Liver (tissue), 9 donors: Measurements from ENCODE around the gene GRID1. TPM values are rescaled to one million over a fixed set of nuclear protein-coding genes. Genes with fewer than 3 reads are reported as not detected.

Experiments used
- DNase-seq: peaks from one replicate; pipeline ENCODE4 v3.0.0-alpha.2; 2017; ENCODE audit warnings: low spot score
- H3K27ac ChIP-seq, 2 donors: one replicate each; pipeline ENCODE4 v1.7.0; 2013; ENCODE audit warnings: inconsistent platforms in 2 of 2, low read length in 2 of 2, control low read depth in 1 of 2, low read depth in 1 of 2, mild to moderate bottlenecking in 1 of 2
- H3K27me3 ChIP-seq, 4 donors: one replicate each; pipeline versions ENCODE4 v1.6.1 to v1.7.0; 2013; ENCODE audit warnings: low read length in 3 of 4, inconsistent platforms in 1 of 4, mild to moderate bottlenecking in 1 of 4, moderate library complexity in 1 of 4; ENCODE audit not compliant: control insufficient read depth in 4 of 4, insufficient read depth in 4 of 4
- H3K36me3 ChIP-seq, 4 donors: one replicate each; pipeline versions ENCODE4 v1.6.1 to v1.7.0; 2013; ENCODE audit warnings: low read length in 3 of 4, mild to moderate bottlenecking in 3 of 4, low read depth in 1 of 4, moderate library complexity in 1 of 4; ENCODE audit not compliant: control insufficient read depth in 4 of 4, insufficient read depth in 3 of 4
- H3K4me1 ChIP-seq, 4 donors: one replicate each; pipeline versions ENCODE4 v1.6.1 to v1.7.0; 2013; ENCODE audit warnings: low read length in 3 of 4, mild to moderate bottlenecking in 3 of 4, moderate library complexity in 1 of 4; ENCODE audit not compliant: control insufficient read depth in 4 of 4, insufficient read depth in 4 of 4
- H3K4me3 ChIP-seq, 3 donors: one replicate each; pipeline versions ENCODE4 v1.6.1 to v1.7.0; 2013; ENCODE audit warnings: low read length in 3 of 3, control low read depth in 1 of 3, low read depth in 1 of 3, mild to moderate bottlenecking in 1 of 3
- H3K9ac ChIP-seq, 2 donors: one replicate each; pipeline ENCODE4 v1.7.0; 2013; ENCODE audit warnings: low read length in 2 of 2, mild to moderate bottlenecking in 2 of 2, moderate library complexity in 2 of 2, control low read depth in 1 of 2, low read depth in 1 of 2
- H3K9me3 ChIP-seq, 4 donors: one replicate each; pipeline versions ENCODE4 v1.6.1 to v1.7.0; 2013; ENCODE audit warnings: low read length in 3 of 4; ENCODE audit not compliant: control insufficient read depth in 4 of 4
- EGR1 ChIP-seq, 2 donors: IDR thresholded peaks; 2 replicates each; pipeline ENCODE4 v1.6.1; 2016 to 2018; ENCODE audit warnings: antibody characterized with exemption in 2 of 2, low read depth in 2 of 2
- FOXA1 ChIP-seq: IDR thresholded peaks from 2 replicates; pipeline ENCODE4 v1.6.1; 2016; ENCODE audit warnings: antibody characterized with exemption
- HNF4A ChIP-seq, 2 donors: conservative IDR thresholded peaks; 2 replicates each; pipeline ENCODE4 v1.6.1; 2016; ENCODE audit warnings: antibody characterized with exemption in 2 of 2, mild to moderate bottlenecking in 2 of 2
- RAD21 ChIP-seq, 2 donors: IDR thresholded peaks; 2 replicates each; pipeline ENCODE4 v1.6.1; 2016; ENCODE audit warnings: antibody characterized with exemption in 2 of 2, mild to moderate bottlenecking in 2 of 2
- RXRA ChIP-seq, 2 donors: IDR thresholded peaks; 2 replicates each; pipeline ENCODE4 v1.6.1; 2017 to 2018; ENCODE audit warnings: antibody characterized with exemption in 2 of 2, mild to moderate bottlenecking in 1 of 2
- YY1 ChIP-seq: IDR thresholded peaks from 2 replicates; pipeline ENCODE4 v1.6.1; 2016; ENCODE audit warnings: antibody characterized with exemption, mild to moderate bottlenecking
- WGBS: extraction: QIAGEN DNeasy Blood & Tissue Kit; methylation state at CpG from one replicate; pipeline ENCODE4 v1.1.7; 2013; 5-methylcytosine and 5-hydroxymethylcytosine counted together
- polyA plus RNA-seq, 2 donors: library from polyadenylated mRNA; stranded (reverse) in 1 of 2; unstranded in 1 of 2; fragments of 200-250 nt in 1 of 2; fragments of >200 nt in 1 of 2; fragmentation: Nextera tagmentation in 1 of 2; extraction: Ambion mirVana in 1 of 2; gene quantifications; one replicate each; pipeline versions ENCODE4 v1.2.1 to v1.2.3, GENCODE V29; 2013 to 2015
- total RNA-seq, 2 donors: library from RNA; depleted of rRNA; stranded (reverse); fragments of >200 nt; gene quantifications; one replicate each; pipeline ENCODE4 v1.2.3, GENCODE V29; 2014
- TF ChIP-seq, protein P1 (sequence below): IDR thresholded peaks from 2 replicates; pipeline ENCODE4 v1.6.1; 2016; ENCODE audit warnings: antibody characterized with exemption
- TF ChIP-seq, protein P2 (sequence below): IDR thresholded peaks from 2 replicates; pipeline ENCODE4 v1.6.1; 2016; ENCODE audit warnings: antibody characterized with exemption
- TF ChIP-seq, protein P3 (sequence below): fragments of 150-350 bp; IDR thresholded peaks from 2 replicates; pipeline ENCODE4 v1.5.1; 2017; ENCODE audit warnings: improper control_type of control experiment, low read depth, low read length; ENCODE audit not compliant: missing input control
- TF ChIP-seq, protein P4 (sequence below): IDR thresholded peaks from 2 replicates; pipeline ENCODE4 v1.6.1; 2016; ENCODE audit warnings: antibody characterized with exemption
- donor health status: healthy.
- donor health status: healthy.
- donor health status: healthy.
- donor health status: healthy.
- donor health status: healthy.

Gene GRID1
- total and polyA plus RNA-seq, 4 donors = 0.09 to 0.17 (median 0.14) TPM; not detected in 1

DNA sequence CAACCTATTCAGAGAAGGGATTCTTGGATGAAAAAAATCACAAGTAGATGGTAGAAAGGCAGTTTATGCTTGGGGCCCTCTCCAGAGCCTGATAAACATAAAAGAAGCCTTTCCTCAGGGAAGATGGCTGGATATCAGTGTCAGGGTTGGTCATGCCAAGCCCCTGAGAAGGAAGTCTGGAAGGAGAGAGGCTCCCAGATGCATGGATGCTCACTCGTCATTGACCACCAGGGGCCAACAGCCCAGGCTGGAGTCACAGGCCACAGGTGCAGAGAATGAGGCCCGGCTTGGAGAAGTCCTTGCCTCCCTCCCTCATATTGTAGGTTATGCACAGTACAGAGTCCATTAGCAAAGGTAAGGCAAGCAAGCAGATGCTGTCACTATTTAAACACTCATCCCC lies 506.7 kb downstream of the GRID1 start (continued):
- TF ChIP-seq, protein P1, sequence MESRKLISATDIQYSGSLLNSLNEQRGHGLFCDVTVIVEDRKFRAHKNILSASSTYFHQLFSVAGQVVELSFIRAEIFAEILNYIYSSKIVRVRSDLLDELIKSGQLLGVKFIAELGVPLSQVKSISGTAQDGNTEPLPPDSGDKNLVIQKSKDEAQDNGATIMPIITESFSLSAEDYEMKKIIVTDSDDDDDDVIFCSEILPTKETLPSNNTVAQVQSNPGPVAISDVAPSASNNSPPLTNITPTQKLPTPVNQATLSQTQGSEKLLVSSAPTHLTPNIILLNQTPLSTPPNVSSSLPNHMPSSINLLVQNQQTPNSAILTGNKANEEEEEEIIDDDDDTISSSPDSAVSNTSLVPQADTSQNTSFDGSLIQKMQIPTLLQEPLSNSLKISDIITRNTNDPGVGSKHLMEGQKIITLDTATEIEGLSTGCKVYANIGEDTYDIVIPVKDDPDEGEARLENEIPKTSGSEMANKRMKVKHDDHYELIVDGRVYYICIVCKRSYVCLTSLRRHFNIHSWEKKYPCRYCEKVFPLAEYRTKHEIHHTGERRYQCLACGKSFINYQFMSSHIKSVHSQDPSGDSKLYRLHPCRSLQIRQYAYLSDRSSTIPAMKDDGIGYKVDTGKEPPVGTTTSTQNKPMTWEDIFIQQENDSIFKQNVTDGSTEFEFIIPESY = no peak
- no peak for TF ChIP-seq RXRA (IDR thresholded peaks at IDR 0.05)
- TF ChIP-seq, protein P2, sequence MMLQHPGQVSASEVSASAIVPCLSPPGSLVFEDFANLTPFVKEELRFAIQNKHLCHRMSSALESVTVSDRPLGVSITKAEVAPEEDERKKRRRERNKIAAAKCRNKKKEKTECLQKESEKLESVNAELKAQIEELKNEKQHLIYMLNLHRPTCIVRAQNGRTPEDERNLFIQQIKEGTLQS = no peak

DNA sequence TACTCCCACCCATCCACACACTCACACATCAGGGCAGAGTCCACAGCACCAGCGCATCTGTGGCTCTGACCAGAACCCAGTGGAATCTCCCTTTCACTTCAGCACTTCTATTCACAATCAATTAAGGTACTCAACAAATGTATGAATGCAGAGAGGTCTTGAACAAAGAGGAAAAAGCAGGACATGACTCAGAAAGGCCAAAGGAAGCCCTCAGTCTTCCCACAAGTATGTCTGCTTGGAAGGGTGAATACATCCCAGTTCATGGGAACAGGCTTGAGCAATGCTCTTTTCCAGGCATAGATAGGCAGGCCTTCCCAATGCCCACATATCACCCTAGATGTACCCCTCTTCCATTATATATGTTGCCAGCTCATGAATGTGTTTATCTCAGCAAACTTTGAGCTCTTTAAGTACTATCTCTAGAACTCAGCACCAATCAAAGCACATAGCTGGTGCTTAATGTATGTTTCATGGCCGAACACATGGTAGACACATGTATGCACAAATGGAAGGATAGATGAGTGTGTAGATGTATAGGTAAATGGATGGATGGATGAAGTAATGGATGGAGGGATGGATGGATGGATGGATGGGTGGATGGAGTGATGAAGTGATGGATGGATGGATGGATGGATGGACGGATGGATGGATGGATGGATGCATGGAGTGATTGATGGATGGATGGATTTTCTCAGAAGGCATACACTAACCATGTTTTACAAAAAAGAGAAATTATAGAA lies 507.6 kb downstream of the GRID1 start:
- 90% methylated on average over 3 of the region's 3 CpGs for WGBS
- no peak overlapping the region for H3K9ac ChIP-seq
- no peak for DNase-seq
- no peaks in the 10 kb centered on the region for H3K36me3 ChIP-seq
- no peak overlapping the region for H3K27ac ChIP-seq
- no peaks in the 10 kb centered on the region for H3K27me3 ChIP-seq
- H3K4me3 ChIP-seq = no peak overlapping the region
- TF ChIP-seq RAD21 (IDR thresholded peaks at IDR 0.05) = no peak
- no peak for TF ChIP-seq HNF4A (conservative IDR thresholded peaks at IDR 0.05)
- no peak for TF ChIP-seq YY1
- TF ChIP-seq RXRA (IDR thresholded peaks at IDR 0.05) = no peak
- TF ChIP-seq, protein P3, sequence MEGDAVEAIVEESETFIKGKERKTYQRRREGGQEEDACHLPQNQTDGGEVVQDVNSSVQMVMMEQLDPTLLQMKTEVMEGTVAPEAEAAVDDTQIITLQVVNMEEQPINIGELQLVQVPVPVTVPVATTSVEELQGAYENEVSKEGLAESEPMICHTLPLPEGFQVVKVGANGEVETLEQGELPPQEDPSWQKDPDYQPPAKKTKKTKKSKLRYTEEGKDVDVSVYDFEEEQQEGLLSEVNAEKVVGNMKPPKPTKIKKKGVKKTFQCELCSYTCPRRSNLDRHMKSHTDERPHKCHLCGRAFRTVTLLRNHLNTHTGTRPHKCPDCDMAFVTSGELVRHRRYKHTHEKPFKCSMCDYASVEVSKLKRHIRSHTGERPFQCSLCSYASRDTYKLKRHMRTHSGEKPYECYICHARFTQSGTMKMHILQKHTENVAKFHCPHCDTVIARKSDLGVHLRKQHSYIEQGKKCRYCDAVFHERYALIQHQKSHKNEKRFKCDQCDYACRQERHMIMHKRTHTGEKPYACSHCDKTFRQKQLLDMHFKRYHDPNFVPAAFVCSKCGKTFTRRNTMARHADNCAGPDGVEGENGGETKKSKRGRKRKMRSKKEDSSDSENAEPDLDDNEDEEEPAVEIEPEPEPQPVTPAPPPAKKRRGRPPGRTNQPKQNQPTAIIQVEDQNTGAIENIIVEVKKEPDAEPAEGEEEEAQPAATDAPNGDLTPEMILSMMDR = no peak
- no peak for TF ChIP-seq EGR1 (IDR thresholded peaks at IDR 0.05; ENCODE audit: low read depth in 2 of 2)
- TF ChIP-seq, protein P1 = no peak
- TF ChIP-seq, protein P4, sequence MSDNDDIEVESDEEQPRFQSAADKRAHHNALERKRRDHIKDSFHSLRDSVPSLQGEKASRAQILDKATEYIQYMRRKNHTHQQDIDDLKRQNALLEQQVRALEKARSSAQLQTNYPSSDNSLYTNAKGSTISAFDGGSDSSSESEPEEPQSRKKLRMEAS = no peak
- no peaks in the 10 kb centered on the region for H3K9me3 ChIP-seq
- peaks cover 3 to 5% (median 4%) of the 10 kb centered on the region in 4 donors for H3K4me1 ChIP-seq

DNA sequence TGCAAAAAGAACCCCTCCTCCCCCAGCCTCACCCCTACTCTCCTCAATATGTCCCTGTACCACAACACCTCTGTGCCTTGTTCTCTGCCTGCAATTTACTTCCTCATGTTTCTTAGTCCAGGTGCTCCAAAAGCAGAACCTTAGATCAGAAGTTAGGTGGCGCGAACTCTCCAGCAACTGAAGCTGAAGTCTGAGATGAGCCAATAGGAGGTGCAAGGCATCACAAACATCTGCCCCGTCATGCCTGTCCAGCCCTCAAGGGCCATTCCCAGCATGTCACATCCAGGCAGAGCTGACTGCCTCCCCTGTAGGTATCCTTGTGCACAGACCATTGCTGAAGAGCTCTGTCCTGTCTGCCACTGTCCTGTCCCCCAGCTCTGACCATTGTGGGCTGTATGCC lies 508.8 kb downstream of the GRID1 start:
- Histone ChIP-seq H3K4me1 (no peaks in the 10 kb centered on the region), H3K9me3 (no peaks in the 10 kb centered on the region), H3K36me3 (no peaks in the 10 kb centered on the region), H3K27ac (no peak overlapping the region), H3K4me3 (no peak overlapping the region), H3K9ac (no peak overlapping the region), H3K27me3 (no peaks in the 10 kb centered on the region)
- WGBS = 92% methylated on average over 3 of the region's 3 CpGs
- DNase-seq = no peak
- no peak for TF ChIP-seq FOXA1
